Prostate gland (tissue), 2 donors: ENCODE data around the gene MS4A3. TPM values are rescaled to one million over a fixed set of nuclear protein-coding genes. Genes with fewer than 3 reads are reported as not detected.
"Not testable (repeated sequence)": the region's sequence is repeated elsewhere in the genome, so short reads cannot be mapped to it uniquely, and the experiment has no call there.

Source experiments
- DNase-seq: peaks from one replicate; pipeline ENCODE4 v3.0.0-alpha.2; 2019; ENCODE audit warnings: low spot score
- H3K27ac ChIP-seq, 2 donors: fragments of 200-600 bp; sonication (generic); 2 replicates each; pipeline ENCODE4 v1.5.1; 2017 to 2019
- H3K27me3 ChIP-seq: fragments of 200-600 bp; sonication (generic); replicated peaks from 2 replicates; pipeline ENCODE4 v1.5.1; 2019; ENCODE audit not compliant: insufficient read depth
- H3K36me3 ChIP-seq, 2 donors: fragments of 200-600 bp; sonication (generic); 1 replicate in 1 of 2; 2 replicates in 1 of 2; pipeline versions ENCODE4 v1.5.1 to v1.8.1; 2017 to 2019
- H3K4me1 ChIP-seq: fragments of 200-600 bp; sonication (generic); replicated peaks from 2 replicates; pipeline ENCODE4 v1.5.1; 2019
- H3K4me3 ChIP-seq, 2 donors: fragments of 200-600 bp; sonication (generic); 2 replicates each; pipeline ENCODE4 v1.5.1; 2017 to 2019
- H3K9me3 ChIP-seq: fragments of 200-600 bp; sonication (generic); 2 replicates; pipeline ENCODE4 v1.5.1; 2017
- CTCF ChIP-seq, 4 experiments: fragments of 200-600 bp in 2 of 4; fragments of 450-650 bp in 2 of 4; sonication (generic) in 2 of 4; IDR thresholded peaks; 1 replicate in 3 of 4; 2 replicates in 1 of 4; pipeline ENCODE4 v1.5.1; 2016 to 2019; ENCODE audit warnings: antibody characterized with exemption in 4 of 4, mild to moderate bottlenecking in 2 of 4, moderate library complexity in 2 of 4
- POLR2A ChIP-seq: fragments of 450-650 bp; IDR thresholded peaks from one replicate; pipeline ENCODE4 v1.6.1; 2016; ENCODE audit warnings: antibody characterized with exemption, mild to moderate bottlenecking
- POLR2AphosphoS5 ChIP-seq: sonication (generic); formaldehyde crosslinking; IDR thresholded peaks from one replicate; pipeline ENCODE4 v1.6.1; 2017; ENCODE audit warnings: antibody characterized with exemption
- WGBS: methylation state at CpG from one replicate; pipeline ENCODE4 v1.1.5; 2018; 5-methylcytosine and 5-hydroxymethylcytosine counted together
- intact Hi-C: fragments of 100-400 bp; cut with DNase I; formaldehyde crosslinking; loops from one replicate; pipeline ENCODE4 v1.14.2; 2022
- total RNA-seq, 2 donors: library from RNA; depleted of rRNA; stranded (reverse); fragments of >200 nt; gene quantifications; one replicate each; pipeline ENCODE4 v1.1.0, GENCODE V29; 2016

The MS4A3 gene
- total RNA-seq, 2 donors from 2014 or later: not detected

DNA sequence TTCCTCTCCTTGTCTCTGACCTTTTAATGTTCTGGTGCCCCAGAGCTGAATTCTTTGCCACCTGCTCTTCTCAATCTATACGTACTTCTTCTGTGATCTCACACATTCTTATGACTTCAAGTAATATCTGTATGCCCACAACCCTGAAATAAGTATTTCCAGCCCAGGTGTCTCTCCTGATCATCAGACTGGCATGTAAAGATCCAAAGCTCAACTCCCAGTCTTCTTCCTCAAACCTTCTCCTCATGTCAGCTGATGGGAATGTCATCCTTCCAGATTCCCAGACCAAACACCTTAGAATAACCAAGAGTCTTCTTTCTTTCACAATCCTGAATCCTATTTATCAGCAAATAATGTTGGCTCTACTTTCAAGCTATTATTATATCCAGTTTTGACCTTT lies 9.3 kb downstream of the MS4A3 start:
- no peak for DNase-seq
- intact Hi-C loops: no loop called here
- no peaks in the 10 kb centered on the region for H3K27me3 ChIP-seq
- no peaks in the 10 kb centered on the region for H3K9me3 ChIP-seq
- no peak overlapping the region for H3K4me3 ChIP-seq
- no peaks in the 10 kb centered on the region for H3K36me3 ChIP-seq
- no peak overlapping the region for H3K27ac ChIP-seq
- no peaks in the 10 kb centered on the region for H3K4me1 ChIP-seq
- TF ChIP-seq POLR2A (no peak), POLR2AphosphoS5 (no peak), CTCF (IDR thresholded peaks at IDR 0.05) (no peak)
- 82% methylated on average over 1 of the region's 1 CpG for WGBS

GRCh38 chr11:60069450-60069849 lies 13.0 kb downstream of the MS4A3 start:
- Histone ChIP-seq H3K36me3 (no peaks in the 10 kb centered on the region), H3K4me1 (no peaks in the 10 kb centered on the region), H3K27ac (no peak overlapping the region), H3K27me3 (no peaks in the 10 kb centered on the region), H3K9me3 (no peaks in the 10 kb centered on the region), H3K4me3 (no peak overlapping the region)
- TF ChIP-seq POLR2A: no peak
- no peak for TF ChIP-seq POLR2AphosphoS5
- no peak for TF ChIP-seq CTCF (IDR thresholded peaks at IDR 0.05)
- WGBS: 47% methylated on average over 2 of the region's 2 CpGs
- DNase-seq: no peak
- intact Hi-C loops: no loop called here

- H3K27ac ChIP-seq, DNase-seq, H3K4me3 ChIP-seq, intact Hi-C loops, H3K27me3 ChIP-seq, H3K4me1 ChIP-seq, H3K9me3 ChIP-seq, H3K36me3 ChIP-seq: not testable (repeated sequence)
- 80% methylated on average over 6 of the region's 6 CpGs for WGBS
Measured at GRCh38 chr11:60071644-60072043, 15.2 kb downstream of the MS4A3 start.

DNA sequence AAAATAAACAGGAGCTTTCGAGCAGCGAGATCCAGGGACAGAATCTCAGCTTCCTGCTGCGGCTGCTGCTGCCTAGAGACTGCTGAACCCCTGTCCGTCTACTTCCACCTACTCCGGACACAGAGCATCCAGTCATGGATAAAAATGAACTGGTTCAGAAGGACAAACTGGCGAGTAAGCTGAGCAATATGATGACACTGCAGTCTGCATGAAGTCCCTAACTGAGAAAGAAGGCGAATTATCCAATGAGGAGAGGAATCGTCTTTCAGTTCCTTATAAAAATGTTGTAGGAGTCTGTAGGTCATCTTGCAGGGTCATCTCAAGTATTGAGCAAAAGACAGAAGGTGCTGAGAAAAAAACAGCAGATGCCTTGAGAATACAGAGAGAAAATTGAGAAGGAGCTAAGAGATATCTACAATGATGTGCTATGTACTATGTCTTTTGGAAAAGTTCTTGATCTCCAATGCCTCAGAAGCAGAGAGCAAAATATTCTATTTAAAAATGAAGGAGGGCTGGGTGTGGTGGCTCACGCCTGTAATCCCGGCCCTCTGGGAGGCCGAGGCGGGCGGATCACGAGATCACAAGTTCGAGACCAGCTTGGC lies 20.9 kb downstream of the MS4A3 start:
- H3K27me3 ChIP-seq: no peaks in the 10 kb centered on the region
- H3K4me1 ChIP-seq: no peaks in the 10 kb centered on the region
- intact Hi-C loops: no loop called here
- H3K4me3 ChIP-seq: no peak overlapping the region
- no peaks in the 10 kb centered on the region for H3K9me3 ChIP-seq
- no peaks in the 10 kb centered on the region for H3K36me3 ChIP-seq
- TF ChIP-seq POLR2A (no peak), CTCF (IDR thresholded peaks at IDR 0.05) (no peak), POLR2AphosphoS5 (no peak)
- WGBS: 73% methylated on average over 15 of the region's 15 CpGs
- no peak for DNase-seq
- no peak overlapping the region for H3K27ac ChIP-seq

- TF ChIP-seq POLR2AphosphoS5: no peak
- no peak for TF ChIP-seq CTCF (IDR thresholded peaks at IDR 0.05)
- TF ChIP-seq POLR2A: no peak
- Histone ChIP-seq H3K27me3 (no peaks in the 10 kb centered on the region), H3K27ac (no peak overlapping the region), H3K4me1 (no peaks in the 10 kb centered on the region), H3K4me3 (no peak overlapping the region), H3K36me3 (no peaks in the 10 kb centered on the region), H3K9me3 (no peaks in the 10 kb centered on the region)
- intact Hi-C loops: no loop called here
- no peak for DNase-seq
- WGBS: 70% methylated on average over 1 of the region's 1 CpG
Measured at GRCh38 chr11:60077981-60078380, 21.5 kb downstream of the MS4A3 start.
